Activated naive CD8-positive, alpha-beta T cell treated with anti-CD3 and anti-CD28 coated beads, Interleukin-2, amount 10 ng/mL, durations not matched to agents 7 days and 5 days (primary cell): ENCODE results near the gene PTPN4. TPM values are rescaled to one million over a fixed set of nuclear protein-coding genes. Genes with fewer than 3 reads are reported as not detected.

Experiments used
- ATAC-seq: fragments of 150-1000 bp; cut with Tn5 transposase; one replicate; pipeline ENCODE4 v1.10.0; 2021; ENCODE audit warnings: low read depth, moderate library complexity
- POLR2A ChIA-PET: fragments of 350-600 bp; sonication (Branson Sonifier 250); formaldehyde crosslinking; loops from one replicate; lab custom pipeline; 2021; ENCODE audit warnings: antibody characterized with exemption; lab: Charles Lee
- DNase-seq: peaks from one replicate; pipeline ENCODE4 v3.0.0; 2021
- H3K27ac Mint-ChIP-seq: one replicate; pipeline ENCODE4 v1.8.0; 2022; ENCODE audit warnings: mild to moderate bottlenecking, mixed read lengths
- H3K27me3 Mint-ChIP-seq: one replicate; pipeline ENCODE4 v1.8.0; 2022; ENCODE audit warnings: mild to moderate bottlenecking, moderate library complexity, mixed read lengths
- H3K36me3 Mint-ChIP-seq: one replicate; pipeline ENCODE4 v1.8.0; 2021; ENCODE audit warnings: mild to moderate bottlenecking, mixed read lengths
- H3K4me1 Mint-ChIP-seq: one replicate; pipeline ENCODE4 v1.8.0; 2021; ENCODE audit warnings: mixed read lengths
- H3K4me3 Mint-ChIP-seq: one replicate; pipeline ENCODE4 v1.8.0; 2022; ENCODE audit warnings: mild to moderate bottlenecking, moderate library complexity, mixed read lengths
- H3K9me3 Mint-ChIP-seq: one replicate; pipeline ENCODE4 v1.8.0; 2021; ENCODE audit warnings: mixed read lengths
- total RNA-seq, 2 experiments: library from RNA; stranded (reverse); gene quantifications; one replicate each; pipeline ENCODE4 v1.2.3, GENCODE V29; 2021

Gene PTPN4
- total RNA-seq, 2 experiments from 2014 or later = 102 to 109 TPM

DNA sequence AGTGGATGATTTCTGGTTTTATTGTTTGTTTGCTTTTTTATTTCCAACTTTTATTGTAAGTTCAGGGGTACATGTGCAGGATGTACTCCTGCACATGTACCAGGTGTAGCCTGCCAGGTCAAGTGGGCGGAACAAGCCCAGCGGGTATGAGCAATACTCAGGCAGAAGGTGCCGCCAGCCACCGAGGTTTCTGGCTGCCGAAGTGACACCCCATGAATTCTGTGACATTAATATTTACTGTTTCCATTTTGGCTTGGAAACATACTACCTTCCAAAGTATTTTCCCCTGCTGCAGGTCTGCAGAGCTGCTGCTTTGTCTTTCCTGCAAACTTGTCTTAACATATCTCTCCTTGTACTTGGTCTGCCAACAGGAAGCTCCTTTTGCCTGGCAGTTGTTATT, 78.5 kb downstream of the PTPN4 start:
- DNase-seq (no peak), ATAC-seq (no peak)
- Mint-ChIP-seq H3K27ac (no peak overlapping the region), H3K36me3 (peaks cover 33% of the 10 kb centered on the region), H3K4me3 (no peak overlapping the region), H3K4me1 (peaks cover 14% of the 10 kb centered on the region), H3K27me3 (no peaks in the 10 kb centered on the region), H3K9me3 (peaks cover 3% of the 10 kb centered on the region)
- POLR2A ChIA-PET = no interaction called here

DNA sequence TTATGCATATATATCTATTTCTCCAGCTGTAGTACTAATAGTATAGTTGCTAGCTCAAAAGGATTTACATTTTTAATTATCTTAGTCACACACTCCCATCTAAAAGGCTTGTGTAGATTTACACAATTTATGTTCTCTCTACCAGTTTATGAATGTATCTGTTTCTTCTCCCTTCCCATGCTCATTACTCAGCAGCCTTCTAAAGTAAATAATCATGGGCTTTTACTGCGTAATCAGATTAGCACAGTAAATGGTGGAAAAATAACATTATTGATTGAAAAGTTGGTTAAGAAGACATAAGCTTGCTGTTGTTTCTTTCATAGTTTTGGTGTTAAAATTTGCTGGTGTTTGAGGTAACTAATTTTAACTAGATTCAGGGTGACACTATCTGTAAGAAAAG, 81.8 kb downstream of the PTPN4 start:
- Mint-ChIP-seq H3K36me3 (peaks cover 20% of the 10 kb centered on the region), H3K9me3 (no peaks in the 10 kb centered on the region), H3K4me3 (no peak overlapping the region), H3K27ac (no peak overlapping the region), H3K4me1 (peaks cover 15% of the 10 kb centered on the region), H3K27me3 (no peaks in the 10 kb centered on the region)
- DNase-seq (no peak), ATAC-seq (no peak)
- POLR2A ChIA-PET = no interaction called here

DNA sequence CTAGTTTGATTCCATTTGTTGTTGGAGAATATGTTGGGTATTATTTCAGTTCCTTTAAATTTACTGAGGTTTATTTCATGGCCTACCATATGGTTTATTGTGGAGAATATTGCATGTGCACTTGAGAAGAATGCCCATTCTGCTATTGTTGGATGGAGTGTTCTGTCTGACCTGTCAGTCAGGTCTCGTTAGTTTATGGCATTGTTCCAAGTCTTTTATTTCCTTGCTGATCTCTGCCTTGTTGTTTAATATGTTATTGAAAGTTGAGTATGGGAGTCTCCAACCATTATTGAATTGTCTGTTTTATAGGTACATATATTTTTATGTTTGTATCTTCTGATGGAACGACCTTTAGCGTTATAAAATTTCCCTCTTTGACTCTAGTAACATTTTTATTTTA, 86.3 kb downstream of the PTPN4 start:
- DNase-seq (no peak), ATAC-seq (no peak)
- Mint-ChIP-seq H3K36me3 (peaks cover 35% of the 10 kb centered on the region), H3K27me3 (no peaks in the 10 kb centered on the region), H3K27ac (no peak overlapping the region), H3K4me1 (peaks cover 4% of the 10 kb centered on the region), H3K9me3 (peaks cover 7% of the 10 kb centered on the region), H3K4me3 (no peak overlapping the region)
- POLR2A ChIA-PET = interaction anchor here (0.6 kb wide), 1 partner anchor 63 kb away, joined by 4 read pairs; no protein-coding TSS in a partner anchor

DNA sequence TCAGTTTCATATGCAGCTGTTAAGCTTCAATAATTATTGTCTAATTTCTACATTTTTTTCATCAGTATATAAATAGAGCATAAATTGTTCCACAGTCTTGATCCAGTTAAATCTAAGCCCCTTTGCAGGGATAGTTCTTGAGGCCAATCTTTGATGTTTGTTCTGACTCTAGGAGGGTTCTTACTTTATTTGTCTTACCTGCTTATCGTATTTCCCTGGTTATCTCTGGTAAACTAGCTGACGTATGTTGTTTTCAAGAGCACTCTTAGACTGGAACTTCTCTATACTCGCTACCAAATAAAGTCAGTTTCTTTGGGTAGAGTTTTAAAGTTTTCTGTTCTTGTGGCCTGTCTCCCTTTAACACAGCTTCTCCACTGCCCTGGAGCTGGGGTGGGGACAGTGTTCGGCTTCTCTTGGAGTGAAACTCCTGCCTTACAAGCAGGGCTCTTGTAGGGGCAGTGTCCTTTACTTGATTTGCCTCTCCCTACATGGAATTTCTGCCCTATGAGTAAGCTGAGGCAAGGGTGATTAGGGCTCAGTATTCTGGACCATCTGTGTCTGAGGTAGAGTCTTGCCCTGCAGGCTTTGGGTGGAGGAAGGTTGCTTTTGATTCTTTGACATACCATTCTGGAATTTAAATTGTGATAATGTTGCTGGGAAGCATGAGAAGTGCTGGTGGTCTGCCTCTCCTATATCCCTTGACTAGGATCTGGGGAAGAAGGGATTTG, 90.3 kb downstream of the PTPN4 start:
- POLR2A ChIA-PET = no interaction called here
- no peak overlapping the region for H3K27ac Mint-ChIP-seq
- H3K4me3 Mint-ChIP-seq = no peak overlapping the region
- ATAC-seq (no peak), DNase-seq (no peak)
- no peaks in the 10 kb centered on the region for H3K27me3 Mint-ChIP-seq
- peaks cover 51% of the 10 kb centered on the region for H3K36me3 Mint-ChIP-seq
- peaks cover 18% of the 10 kb centered on the region for H3K9me3 Mint-ChIP-seq
- peaks cover 4% of the 10 kb centered on the region for H3K4me1 Mint-ChIP-seq

DNA sequence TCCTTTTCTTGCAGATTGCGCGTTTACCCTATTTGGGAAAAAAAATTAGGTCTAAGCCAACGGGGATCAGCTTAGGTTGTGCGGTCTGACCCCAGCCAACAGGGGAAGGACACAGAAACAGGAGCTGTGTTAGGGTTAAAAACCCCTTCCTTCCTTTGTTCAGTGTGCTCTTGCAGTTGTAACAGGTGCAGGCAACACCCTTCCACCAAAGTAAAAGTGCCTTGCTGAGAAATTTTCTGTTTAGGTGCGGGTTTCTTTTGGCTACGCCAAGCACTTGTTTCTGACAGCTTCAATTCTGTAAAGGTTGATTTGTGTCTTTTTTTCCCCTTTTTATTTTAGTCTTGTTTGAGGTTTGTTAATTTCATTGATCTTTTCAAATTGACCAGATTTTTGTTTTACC, 92.5 kb downstream of the PTPN4 start:
- H3K4me1 Mint-ChIP-seq = peaks cover 3% of the 10 kb centered on the region
- ATAC-seq (no peak), DNase-seq (no peak)
- H3K36me3 Mint-ChIP-seq = peaks cover 53% of the 10 kb centered on the region
- H3K27ac Mint-ChIP-seq = no peak overlapping the region
- POLR2A ChIA-PET = interaction anchor here (0.7 kb wide), 1 partner anchor 23 kb away, joined by 3 read pairs; no protein-coding TSS in a partner anchor
- H3K27me3 Mint-ChIP-seq = no peaks in the 10 kb centered on the region
- no peak overlapping the region for H3K4me3 Mint-ChIP-seq
- peaks cover 20% of the 10 kb centered on the region for H3K9me3 Mint-ChIP-seq

DNA sequence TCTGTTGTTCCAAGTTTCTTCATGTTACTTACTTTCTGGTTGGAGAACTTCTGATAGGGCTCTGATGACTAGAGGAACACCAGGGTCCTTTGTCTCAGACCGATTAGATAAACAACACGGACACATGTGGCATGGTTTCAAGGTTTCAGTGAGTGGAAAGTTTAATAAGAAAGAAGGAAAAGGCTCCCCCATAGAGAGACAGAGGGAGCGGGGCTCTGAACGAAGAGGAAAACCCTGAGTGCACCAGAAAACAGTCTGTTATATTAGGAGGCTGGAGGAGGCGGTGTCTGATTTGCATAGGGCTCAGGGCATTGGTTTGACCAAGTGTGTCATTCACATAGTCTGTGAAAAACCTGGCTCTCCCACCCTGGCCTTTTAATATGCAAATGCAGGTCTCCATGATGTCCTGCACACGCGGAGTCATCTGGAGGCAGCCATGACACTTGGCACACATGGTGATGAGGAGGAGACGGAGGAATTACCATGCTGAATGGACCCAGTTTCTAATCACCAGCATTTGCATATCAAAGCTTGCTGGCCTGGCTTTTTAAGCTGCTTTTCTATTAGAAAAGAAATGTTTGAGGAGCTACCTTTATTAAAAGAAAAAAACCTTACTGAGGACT, 94.2 kb downstream of the PTPN4 start:
- Mint-ChIP-seq H3K9me3 (peaks cover 20% of the 10 kb centered on the region), H3K27me3 (no peaks in the 10 kb centered on the region), H3K4me3 (no peak overlapping the region), H3K27ac (no peak overlapping the region), H3K36me3 (peaks cover 49% of the 10 kb centered on the region), H3K4me1 (no peaks in the 10 kb centered on the region)
- ATAC-seq = no peak
- no peak for DNase-seq
- POLR2A ChIA-PET = no interaction called here

DNA sequence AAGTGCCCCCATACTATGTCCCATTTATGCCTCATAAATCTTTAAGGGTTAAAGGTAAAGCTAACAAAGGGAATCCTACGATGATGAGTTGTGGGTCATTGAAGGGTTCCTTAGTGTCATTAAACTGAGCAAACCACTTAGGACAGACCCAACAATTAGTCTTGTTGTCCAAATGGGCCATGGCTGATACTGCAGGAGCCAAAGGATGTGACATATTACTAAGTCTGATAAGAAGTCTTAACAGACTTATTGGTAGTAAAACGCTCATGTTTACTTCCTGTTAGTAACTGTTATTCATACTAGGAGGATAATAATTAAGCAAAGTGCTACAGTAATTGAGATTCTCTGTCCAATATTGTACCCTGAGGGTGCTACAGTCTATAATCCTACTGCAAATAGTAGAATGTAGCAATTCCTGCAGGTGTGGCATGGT, 96.8 kb downstream of the PTPN4 start:
- Mint-ChIP-seq H3K36me3 (peaks cover 36% of the 10 kb centered on the region), H3K9me3 (peaks cover 15% of the 10 kb centered on the region), H3K4me3 (no peak overlapping the region), H3K27me3 (no peaks in the 10 kb centered on the region), H3K4me1 (peaks cover 5% of the 10 kb centered on the region), H3K27ac (no peak overlapping the region)
- ATAC-seq (no peak), DNase-seq (no peak)
- POLR2A ChIA-PET = no interaction called here

DNA sequence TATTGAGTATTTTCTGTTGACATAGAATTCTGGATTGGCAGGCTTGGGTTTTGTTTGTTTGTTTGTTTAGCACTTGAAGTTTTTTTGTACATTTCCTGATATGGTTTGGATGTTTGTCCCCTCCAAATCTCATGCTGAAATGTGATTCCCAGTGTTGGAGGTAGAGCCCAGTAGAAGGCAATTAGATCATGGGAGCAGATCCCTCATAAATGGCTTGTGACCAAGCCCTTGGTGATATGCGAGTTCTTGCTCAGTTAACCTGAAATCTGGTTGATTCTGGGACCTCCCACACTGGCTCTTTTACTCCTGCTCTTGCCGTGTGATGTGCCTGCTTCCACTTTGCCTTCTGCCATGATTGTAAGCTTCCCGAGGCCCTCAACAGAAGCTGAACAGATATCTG, 98.0 kb downstream of the PTPN4 start:
- peaks cover 14% of the 10 kb centered on the region for H3K4me1 Mint-ChIP-seq
- H3K27me3 Mint-ChIP-seq = no peaks in the 10 kb centered on the region
- ATAC-seq (no peak), DNase-seq (no peak)
- H3K9me3 Mint-ChIP-seq = peaks cover 13% of the 10 kb centered on the region
- POLR2A ChIA-PET = no interaction called here
- H3K27ac Mint-ChIP-seq = no peak overlapping the region
- no peak overlapping the region for H3K4me3 Mint-ChIP-seq
- H3K36me3 Mint-ChIP-seq = peaks cover 26% of the 10 kb centered on the region

DNA sequence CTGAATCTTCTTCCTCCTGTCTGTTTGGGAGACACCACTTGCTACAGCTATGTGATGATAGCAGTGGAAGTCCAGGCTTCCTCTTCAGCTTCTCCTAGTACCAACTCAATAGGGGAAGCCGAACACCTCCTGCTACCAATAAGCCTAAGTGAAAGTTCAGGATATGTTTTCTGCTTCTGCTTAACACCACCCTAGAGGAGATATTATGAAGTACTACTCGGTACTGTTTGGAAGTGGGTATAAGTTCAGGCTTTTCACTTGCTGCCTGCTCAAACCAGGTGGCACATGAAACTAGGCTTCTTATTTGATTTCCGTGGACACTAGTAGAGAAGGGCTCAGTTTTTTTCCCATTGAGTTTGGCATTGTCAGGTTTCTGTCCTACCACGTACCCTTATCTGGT, 99.8 kb downstream of the PTPN4 start:
- peaks cover 26% of the 10 kb centered on the region for H3K4me1 Mint-ChIP-seq
- H3K9me3 Mint-ChIP-seq = peaks cover 6% of the 10 kb centered on the region
- POLR2A ChIA-PET = no interaction called here
- H3K36me3 Mint-ChIP-seq = peaks cover 31% of the 10 kb centered on the region
- H3K27ac Mint-ChIP-seq = no peak overlapping the region
- DNase-seq (no peak), ATAC-seq (no peak)
- H3K4me3 Mint-ChIP-seq = no peak overlapping the region
- no peaks in the 10 kb centered on the region for H3K27me3 Mint-ChIP-seq

DNA sequence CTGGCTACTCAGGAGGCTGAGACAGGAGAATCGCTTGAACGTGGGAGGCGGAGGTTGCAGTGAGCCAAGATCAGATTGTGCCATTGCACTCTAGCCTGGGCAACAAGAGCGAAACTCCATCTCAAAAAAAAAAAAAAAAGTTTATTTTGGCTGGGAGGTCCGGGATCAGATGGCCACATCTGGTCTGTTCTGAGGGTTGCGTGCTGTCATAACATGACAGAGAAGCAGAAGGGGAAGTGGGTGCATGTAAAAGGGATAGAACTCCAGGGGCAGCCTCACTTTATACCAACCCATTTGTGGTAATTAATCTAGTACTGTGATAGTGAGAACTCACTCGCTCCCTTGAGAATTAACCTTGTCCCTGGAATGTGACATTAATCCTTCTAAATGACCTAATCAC, 101.2 kb downstream of the PTPN4 start:
- Mint-ChIP-seq H3K27me3 (no peaks in the 10 kb centered on the region), H3K4me3 (no peak overlapping the region), H3K27ac (no peak overlapping the region), H3K9me3 (peaks cover 6% of the 10 kb centered on the region), H3K36me3 (peaks cover 29% of the 10 kb centered on the region), H3K4me1 (peaks cover 28% of the 10 kb centered on the region)
- POLR2A ChIA-PET = no interaction called here
- DNase-seq = no peak
- no peak for ATAC-seq

DNA sequence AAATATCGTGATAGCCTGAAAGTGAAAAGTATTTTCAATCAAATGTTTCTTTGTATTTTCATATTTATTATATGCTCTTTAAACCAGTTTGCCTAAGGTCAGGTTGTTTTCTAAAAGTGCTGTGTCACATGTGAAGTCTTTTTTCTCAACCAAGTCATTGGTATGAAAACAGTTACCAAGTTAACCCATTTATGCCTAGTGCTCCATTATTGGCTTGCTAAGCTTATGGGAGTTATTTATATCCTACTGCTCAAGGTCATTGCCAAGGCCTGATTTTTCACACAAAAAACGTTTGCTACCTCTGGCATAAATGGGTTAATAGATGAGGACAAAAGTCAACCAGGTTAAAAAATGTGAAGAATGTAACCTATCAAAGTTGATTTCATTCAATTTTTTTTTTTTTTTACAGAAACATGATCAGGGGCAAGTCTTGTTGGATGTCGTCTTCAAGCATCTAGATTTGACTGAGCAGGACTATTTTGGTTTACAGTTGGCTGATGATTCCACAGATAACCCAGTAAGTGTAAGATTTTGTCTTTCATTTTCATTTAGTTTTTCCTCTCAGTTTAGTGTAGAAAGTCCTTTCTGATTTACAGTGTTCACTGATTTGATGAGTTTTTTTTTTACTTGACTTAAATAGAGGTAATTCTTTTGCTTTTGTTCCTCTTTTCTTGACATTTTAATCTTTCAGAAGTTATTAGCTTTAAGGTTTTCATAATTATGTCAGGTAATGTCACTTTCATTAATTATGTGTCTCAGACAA, 102.6 kb downstream of the PTPN4 start:
- H3K27ac Mint-ChIP-seq = peak overlapping the region; percentile 71
- H3K4me3 Mint-ChIP-seq = peak overlapping the region; percentile 55
- ATAC-seq (peak; percentile 75), DNase-seq (no peak)
- peaks cover 36% of the 10 kb centered on the region for H3K36me3 Mint-ChIP-seq
- H3K4me1 Mint-ChIP-seq = peaks cover 32% of the 10 kb centered on the region
- H3K9me3 Mint-ChIP-seq = peaks cover 7% of the 10 kb centered on the region
- H3K27me3 Mint-ChIP-seq = no peaks in the 10 kb centered on the region
- POLR2A ChIA-PET = no interaction called here

DNA sequence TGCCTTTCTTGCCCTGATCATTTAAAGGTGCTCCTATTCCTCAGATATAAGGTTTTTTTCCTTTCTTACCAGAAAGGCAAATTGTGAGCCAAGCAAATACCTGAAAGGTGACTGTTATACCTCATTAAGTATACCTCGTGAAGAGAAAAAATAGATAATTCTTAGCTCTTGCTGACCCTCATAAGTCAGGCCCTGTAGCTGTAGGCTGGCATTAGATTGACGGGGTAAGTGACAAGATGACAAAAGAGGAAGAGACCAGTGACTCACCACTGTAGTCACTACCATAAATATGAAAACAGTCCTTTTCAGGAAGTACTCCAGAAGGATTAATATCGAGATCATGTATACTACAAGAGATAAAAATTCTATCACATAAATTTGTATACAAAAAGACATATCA, 104.6 kb downstream of the PTPN4 start:
- POLR2A ChIA-PET = interaction anchor here (1.0 kb wide), 1 partner anchor 91 kb away, joined by 4 read pairs; no protein-coding TSS in a partner anchor
- H3K4me3 Mint-ChIP-seq = no peak overlapping the region
- ATAC-seq = peak; percentile 53

DNA sequence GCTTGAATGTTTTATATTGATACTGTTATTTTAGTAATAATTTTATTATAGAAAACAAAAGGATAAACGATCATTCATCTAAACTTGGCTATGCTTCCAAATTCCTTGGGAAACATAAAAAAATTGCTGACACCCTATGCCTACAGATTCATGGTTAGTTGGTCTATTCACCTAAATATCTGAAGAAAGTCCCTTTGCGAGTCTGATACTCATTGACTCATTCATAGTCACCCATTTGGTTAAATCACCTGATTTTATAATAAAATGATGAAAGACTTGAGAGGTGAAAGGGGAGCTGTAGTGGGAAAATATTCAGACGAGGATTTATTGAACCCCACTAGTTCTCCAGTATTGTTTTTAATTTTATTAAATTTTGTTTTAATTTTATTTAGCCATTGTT, 112.0 kb downstream of the PTPN4 start:
- ATAC-seq (no peak), DNase-seq (no peak)
- Mint-ChIP-seq H3K4me3 (no peak overlapping the region), H3K36me3 (peaks cover 39% of the 10 kb centered on the region), H3K4me1 (peaks cover 16% of the 10 kb centered on the region), H3K27ac (no peak overlapping the region), H3K9me3 (peaks cover 8% of the 10 kb centered on the region), H3K27me3 (no peaks in the 10 kb centered on the region)
- POLR2A ChIA-PET = interaction anchor here (0.6 kb wide), 1 partner anchor 10 kb away, joined by 3 read pairs; no protein-coding TSS in a partner anchor

More for the DNA sequence above, 104.6 kb downstream of the PTPN4 start:
- Mint-ChIP-seq H3K36me3 (peaks cover 37% of the 10 kb centered on the region), H3K27me3 (no peaks in the 10 kb centered on the region), H3K9me3 (peaks cover 7% of the 10 kb centered on the region), H3K27ac (peak overlapping the region; percentile 27), H3K4me1 (peaks cover 40% of the 10 kb centered on the region)
- no peak for DNase-seq
